GM18868 (cell line): ENCODE results near the gene KIF5A.
"Not testable (repeated sequence)": the region's sequence is repeated elsewhere in the genome, so short reads cannot be mapped to it uniquely, and the experiment has no call there.

Experiments used
- ATAC-seq: cut with Tn5 transposase; IDR thresholded peaks from one replicate; pipeline ENCODE4 v1.9.1; 2021; ENCODE audit warnings: mild to moderate bottlenecking, moderate library complexity; ENCODE audit not compliant: unreplicated experiment

Gene KIF5A

GRCh38 chr12:57552835-57553313, 3.0 kb downstream of the KIF5A start:
- ATAC-seq: no peak

- no peak for ATAC-seq
Measured at GRCh38 chr12:57553343-57554202, 3.7 kb downstream of the KIF5A start.

- ATAC-seq: no peak
Measured at GRCh38 chr12:57554453-57554852, 4.6 kb downstream of the KIF5A start.

GRCh38 chr12:57554897-57555296, 5.1 kb downstream of the KIF5A start:
- no peak for ATAC-seq

- ATAC-seq: no peak
Measured at GRCh38 chr12:57558864-57559263, 9.0 kb downstream of the KIF5A start.

GRCh38 chr12:57560516-57560915, 10.7 kb downstream of the KIF5A start:
- ATAC-seq: no peak

- not testable (repeated sequence) for ATAC-seq
Measured at GRCh38 chr12:57561117-57561516, 11.3 kb downstream of the KIF5A start.

GRCh38 chr12:57563358-57563757, 13.5 kb downstream of the KIF5A start:
- no peak for ATAC-seq

GRCh38 chr12:57564178-57564740, 14.4 kb downstream of the KIF5A start:
- no peak for ATAC-seq

GRCh38 chr12:57568838-57569237, 19.0 kb downstream of the KIF5A start:
- ATAC-seq: no peak

GRCh38 chr12:57569858-57570257, 20.0 kb downstream of the KIF5A start:
- no peak for ATAC-seq

GRCh38 chr12:57570438-57570837, 20.6 kb downstream of the KIF5A start:
- ATAC-seq: not testable (repeated sequence)

GRCh38 chr12:57571926-57572762, 22.3 kb downstream of the KIF5A start:
- ATAC-seq: no peak

GRCh38 chr12:57574795-57575194, 25.0 kb downstream of the KIF5A start:
- ATAC-seq: no peak

GRCh38 chr12:57575771-57576612, 26.1 kb downstream of the KIF5A start:
- ATAC-seq: no peak

GRCh38 chr12:57576613-57577160, 26.8 kb downstream of the KIF5A start:
- ATAC-seq: no peak

GRCh38 chr12:57577981-57578758, 28.3 kb downstream of the KIF5A start:
- no peak for ATAC-seq

GRCh38 chr12:57579011-57579410, 29.2 kb downstream of the KIF5A start:
- ATAC-seq: no peak

- ATAC-seq: no peak
Measured at GRCh38 chr12:57579677-57580465, 30.0 kb downstream of the KIF5A start.
